Left cardiac atrium (tissue), 4 donors: ENCODE results near the gene RPP38. TPM values are rescaled to one million over a fixed set of nuclear protein-coding genes. Genes with fewer than 3 reads are reported as not detected.

Source experiments
- ATAC-seq, 2 donors: fragments of 200-7000 bp; cut with Tn5 transposase; one replicate each; pipeline ENCODE4 v1.9.1; 2020; ENCODE audit warnings: mild to moderate bottlenecking in 2 of 2, moderate library complexity in 2 of 2
- DNase-seq: peaks from one replicate; pipeline ENCODE4 v3.0.0-alpha.2; 2020
- intact Hi-C, 2 donors: fragments of 100-400 bp; cut with DNase I; formaldehyde crosslinking; loops; one replicate each; pipeline versions ENCODE4 v1.14.1 to v1.15.1; 2022 to 2023
- total RNA-seq, 2 donors: library from RNA; stranded (reverse); fragmentation: NEBNext Ultra II Directional; extraction: Animal tissue kit (Norgen Biotek cat#: 25700); gene quantifications; one replicate each; pipeline ENCODE4 v1.2.1, GENCODE V29; 2021
- donor health status: DM: no; HTN: yes; CAD: no.
- donor health status: DM: no; HTN: yes; CAD: no; lungs with severe emphysema.
- donor health status: DM: yes; HTN: yes; CAD: no.
- donor health status: Dilated cardiomyopathy.

The RPP38 gene
- total RNA-seq, 2 donors from 2014 or later, result 9.1 to 9.3 TPM

GRCh38 chr10:15144788-15145187, 47.6 kb downstream of the RPP38 start:
- DNase-seq, result no peak
- intact Hi-C loops, result no loop called here
- no peak for ATAC-seq

GRCh38 chr10:15146366-15146765, 49.2 kb downstream of the RPP38 start:
- ATAC-seq (no peak), DNase-seq (no peak)
- intact Hi-C loops, result no loop called here

- DNase-seq (no peak), ATAC-seq (no peak)
- intact Hi-C loops, result no loop called here
Observed at GRCh38 chr10:15147594-15148392, 50.6 kb downstream of the RPP38 start.

GRCh38 chr10:15149042-15149771, 52.1 kb downstream of the RPP38 start:
- ATAC-seq, result no peak
- DNase-seq, result no peak
- intact Hi-C loops, result no loop called here

GRCh38 chr10:15150563-15150962, 53.4 kb downstream of the RPP38 start:
- intact Hi-C loops, result no loop called here
- ATAC-seq, result no peak
- no peak for DNase-seq

GRCh38 chr10:15152556-15152955, 55.4 kb downstream of the RPP38 start:
- DNase-seq, result no peak
- intact Hi-C loops, result no loop called here
- ATAC-seq, result no peak

Other genes with a start within 250 kb of the RPP38 start
- gene SUV39H2, start 218.5 kb upstream of the RPP38 start, total RNA-seq, result 1 to 10 TPM; 6.4 to 7.6 TPM
- gene DCLRE1C, start 143.3 kb upstream of the RPP38 start, total RNA-seq, result 1 to 10 TPM; 3.9 to 5.4 TPM
- gene MEIG1, start 138.0 kb upstream of the RPP38 start, total RNA-seq, result not detected
- under 1 TPM; 0.35 to 0.42 TPM for gene OLAH, start 53.4 kb upstream of the RPP38 start, total RNA-seq
- gene ACBD7, start 8.6 kb upstream of the RPP38 start, total RNA-seq, result under 1 TPM in 1 of 2 donors, not detected in 1; 0.21 TPM
- gene NMT2, start 71.3 kb downstream of the RPP38 start, total RNA-seq, result 10 to 100 TPM; 14.0 to 15.8 TPM